ENCODE results near the gene CASKIN2. TPM values are rescaled to one million over a fixed set of nuclear protein-coding genes. Genes with fewer than 3 reads are reported as not detected.

The CASKIN2 gene
- polyA plus RNA-seq, 3 donors = 0.33 TPM; not detected in 2

DNA sequence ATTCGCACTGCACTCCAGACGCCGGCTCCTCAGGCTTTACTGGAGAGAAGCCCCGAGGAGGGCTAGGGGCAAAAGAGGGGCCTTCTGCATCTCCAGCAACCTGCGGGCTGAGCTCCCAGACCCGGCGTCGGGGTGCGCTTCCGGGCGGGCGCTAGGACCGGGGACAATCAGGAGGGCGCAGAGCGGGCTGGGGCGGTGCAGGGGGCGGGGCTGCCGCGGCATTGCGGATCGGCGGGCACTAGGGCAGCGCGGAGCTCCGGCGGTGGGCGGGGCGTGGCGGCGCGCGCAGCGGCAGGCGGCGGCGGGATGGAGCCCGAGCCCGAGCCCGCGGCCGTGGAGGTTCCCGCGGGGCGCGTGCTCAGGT, 900 bp upstream of the CASKIN2 start, which contains the start of gene TSEN54:
Gene TSEN54, plus strand, starts transcription at position 274 of the 364 bp plus-strand sequence. Its CDS starts 33 bp downstream, at position 307.
- peak within 1 kb of the TSS in 1 of 7 donors; percentile 11 for H3K27ac Mint-ChIP-seq
- no peaks in the 10 kb centered on the region for H4K20me1 ChIP-seq (ENCODE audit: insufficient read depth, low read length)
- peak within 1 kb of the TSS; percentile 57 for H3K9ac ChIP-seq (ENCODE audit: insufficient read depth, low read length, poor library complexity, severe bottlenecking)
- H3K27me3 ChIP-seq (ENCODE audit: control insufficient read depth in 2 of 2, insufficient read depth in 2 of 2, low read length in 2 of 2) = peaks cover 3 to 28% of the 10 kb centered on the region in 2 donors
- H3K4me2 ChIP-seq (replicated peaks; ENCODE audit: extremely low read depth, low read length, poor library complexity, severe bottlenecking) = peak within 1 kb of the TSS; percentile 99
- under 1% methylated on average over 45 of the region's 45 CpGs for WGBS (ENCODE audit: insufficient coverage)
- H3K36me3 Mint-ChIP-seq = peaks cover 11 to 18% of the 10 kb centered on the region in 2 donors
- TF ChIP-seq, protein P1, sequence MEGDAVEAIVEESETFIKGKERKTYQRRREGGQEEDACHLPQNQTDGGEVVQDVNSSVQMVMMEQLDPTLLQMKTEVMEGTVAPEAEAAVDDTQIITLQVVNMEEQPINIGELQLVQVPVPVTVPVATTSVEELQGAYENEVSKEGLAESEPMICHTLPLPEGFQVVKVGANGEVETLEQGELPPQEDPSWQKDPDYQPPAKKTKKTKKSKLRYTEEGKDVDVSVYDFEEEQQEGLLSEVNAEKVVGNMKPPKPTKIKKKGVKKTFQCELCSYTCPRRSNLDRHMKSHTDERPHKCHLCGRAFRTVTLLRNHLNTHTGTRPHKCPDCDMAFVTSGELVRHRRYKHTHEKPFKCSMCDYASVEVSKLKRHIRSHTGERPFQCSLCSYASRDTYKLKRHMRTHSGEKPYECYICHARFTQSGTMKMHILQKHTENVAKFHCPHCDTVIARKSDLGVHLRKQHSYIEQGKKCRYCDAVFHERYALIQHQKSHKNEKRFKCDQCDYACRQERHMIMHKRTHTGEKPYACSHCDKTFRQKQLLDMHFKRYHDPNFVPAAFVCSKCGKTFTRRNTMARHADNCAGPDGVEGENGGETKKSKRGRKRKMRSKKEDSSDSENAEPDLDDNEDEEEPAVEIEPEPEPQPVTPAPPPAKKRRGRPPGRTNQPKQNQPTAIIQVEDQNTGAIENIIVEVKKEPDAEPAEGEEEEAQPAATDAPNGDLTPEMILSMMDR (IDR thresholded peaks at IDR 0.05) = no peak
- H3K9me3 Mint-ChIP-seq = peaks cover 0 to 3% (median 0%) of the 10 kb centered on the region in 7 donors
- peak within 1 kb of the TSS; percentile 90 for H2AFZ ChIP-seq (ENCODE audit: insufficient read depth, low read depth, low read length, poor library complexity, severe bottlenecking)
- no peaks in the 10 kb centered on the region for H3K79me2 ChIP-seq (ENCODE audit: insufficient read depth, low read length)
- peak; percentile 72 to 79 (median 73) for DNase-seq
- intact Hi-C loops (cut with micrococcal nuclease) = loop anchor here (2.0 to 5.0 kb wide), 4 partner anchors 56 to 73 kb away; partner anchors contain the start of genes MYO15B (in 1 of the 2) and TMEM94 (in 1 of the 2)
- H3K36me3 ChIP-seq (replicated peaks in 1 of 2; ENCODE audit: control insufficient read depth in 1 of 2, insufficient read depth in 2 of 2, low read length in 2 of 2) = no peaks in the 10 kb centered on the region
- no peaks in the 10 kb centered on the region for H3K9me3 ChIP-seq (replicated peaks in 1 of 2; ENCODE audit: control insufficient read depth in 1 of 2, insufficient read depth in 1 of 2, low read length in 2 of 2)
- peak within 1 kb of the TSS; percentile 63 to 92 (median 82) for H3K4me3 ChIP-seq (replicated peaks in 1 of 3; ENCODE audit: low read depth in 2 of 3, low read length in 3 of 3)
- H3K4me1 Mint-ChIP-seq = peaks cover 18% of the 10 kb centered on the region
- no peak within 1 kb of the TSS for H3K27ac ChIP-seq (ENCODE audit: low read depth in 1 of 2, low read length in 2 of 2)
- peaks cover 18 to 38% of the 10 kb centered on the region in 2 donors for H3K4me1 ChIP-seq (ENCODE audit: control insufficient read depth in 1 of 2, insufficient read depth in 2 of 2, low read length in 2 of 2)
- peak within 1 kb of the TSS; percentile 81 to 87 for H3K4me3 Mint-ChIP-seq
- H3K27me3 Mint-ChIP-seq (ENCODE audit: low read depth in 3 of 3) = peaks cover 12 to 38% (median 21%) of the 10 kb centered on the region in 3 donors

DNA sequence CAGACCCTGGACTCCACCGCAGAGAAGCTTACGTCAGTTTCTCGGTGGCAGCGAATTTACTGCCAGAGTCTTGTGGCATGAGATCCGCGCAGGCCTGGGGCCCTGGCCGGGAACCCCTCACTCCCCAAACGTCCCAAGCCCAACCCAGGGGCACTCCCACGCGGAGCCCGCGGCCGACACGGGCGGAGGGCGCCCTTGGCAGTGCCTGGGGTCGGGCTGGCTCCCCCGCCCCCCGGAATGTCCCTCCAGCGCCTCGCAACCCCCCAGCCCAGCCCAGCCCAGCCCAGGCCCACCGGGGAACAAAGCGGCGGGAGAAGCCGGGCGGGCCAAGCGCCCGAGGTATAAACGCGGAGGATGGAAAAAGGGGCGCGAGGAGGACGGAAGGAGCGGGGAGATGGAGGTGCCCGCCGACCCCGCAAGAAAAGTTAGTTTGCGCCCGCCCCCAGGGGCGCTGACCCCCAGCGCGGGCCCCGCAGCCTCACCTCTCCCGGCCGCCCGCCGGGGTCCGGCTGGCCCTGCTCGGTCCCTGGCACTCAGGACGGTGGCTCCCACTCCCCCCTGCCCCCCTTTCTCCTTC, 330 bp downstream of the CASKIN2 start:
- intact Hi-C loops (cut with micrococcal nuclease) = loop anchor here in 1 of 2 donors (5.0 kb wide), 3 partner anchors 57 to 72 kb away; partner anchors contain the start of genes MYO15B and TMEM94
- Histone ChIP-seq H3K27me3 (ENCODE audit: control insufficient read depth in 2 of 2, insufficient read depth in 2 of 2, low read length in 2 of 2) (peaks cover 3 to 28% of the 10 kb centered on the region in 2 donors), H3K79me2 (ENCODE audit: insufficient read depth, low read length) (no peaks in the 10 kb centered on the region), H3K27ac (ENCODE audit: low read depth in 1 of 2, low read length in 2 of 2) (no peak overlapping the region), H3K9ac (ENCODE audit: insufficient read depth, low read length, poor library complexity, severe bottlenecking) (no peak overlapping the region), H4K20me1 (ENCODE audit: insufficient read depth, low read length) (no peaks in the 10 kb centered on the region), H2AFZ (ENCODE audit: insufficient read depth, low read depth, low read length, poor library complexity, severe bottlenecking) (peak overlapping the region; percentile 81), H3K36me3 (replicated peaks in 1 of 2; ENCODE audit: control insufficient read depth in 1 of 2, insufficient read depth in 2 of 2, low read length in 2 of 2) (no peaks in the 10 kb centered on the region), H3K4me1 (ENCODE audit: control insufficient read depth in 1 of 2, insufficient read depth in 2 of 2, low read length in 2 of 2) (peaks cover 18 to 38% of the 10 kb centered on the region in 2 donors), H3K9me3 (replicated peaks in 1 of 2; ENCODE audit: control insufficient read depth in 1 of 2, insufficient read depth in 1 of 2, low read length in 2 of 2) (no peaks in the 10 kb centered on the region), H3K4me3 (replicated peaks in 1 of 3; ENCODE audit: low read depth in 2 of 3, low read length in 3 of 3) (peak overlapping the region; percentile 20 to 92 (median 82)), H3K4me2 (replicated peaks; ENCODE audit: extremely low read depth, low read length, poor library complexity, severe bottlenecking) (peak overlapping the region; percentile 99)
- 2% methylated on average over 44 of the region's 50 CpGs for WGBS (ENCODE audit: insufficient coverage)
- H3K4me3 Mint-ChIP-seq = peak overlapping the region; percentile 65 to 81
- peaks cover 11 to 14% of the 10 kb centered on the region in 2 donors for H3K36me3 Mint-ChIP-seq
- no peak for DNase-seq
- H3K27ac Mint-ChIP-seq = no peak overlapping the region
- peaks cover 18% of the 10 kb centered on the region for H3K4me1 Mint-ChIP-seq
- peaks cover 0 to 3% (median 0%) of the 10 kb centered on the region in 7 donors for H3K9me3 Mint-ChIP-seq
- TF ChIP-seq, protein P1 (IDR thresholded peaks at IDR 0.05) = no peak
- peaks cover 12 to 38% (median 24%) of the 10 kb centered on the region in 3 donors for H3K27me3 Mint-ChIP-seq (ENCODE audit: low read depth in 3 of 3)

All from CD14-positive monocyte (primary cell).